HepG2 (cell line): ENCODE results near the gene RASIP1. TPM values are rescaled to one million over a fixed set of nuclear protein-coding genes. Genes with fewer than 3 reads are reported as not detected.

ENCODE experiments used
- ATAC-seq: fragments of 200-7000 bp; cut with Tn5 transposase; 3 replicates; pipeline ENCODE4 v1.9.1; 2020; ENCODE audit warnings: mild to moderate bottlenecking, moderate library complexity
- BruUV-seq: library from RNA; stranded (reverse); fragments of 400-500 nt; replicated peaks from 2 replicates; lab custom pipeline; 2021; lab: Mats Ljungman, UMichigan
- CTCF ChIA-PET: fragments of 300-600 bp; formaldehyde crosslinking; extraction: SDS; loops from one replicate; lab custom pipeline; 2021; ENCODE audit warnings: low total read pairs, inconsistent platforms, low intra/inter-chr PET ratio; lab: Yijun Ruan, JAX
- POLR2A ChIA-PET: fragments of 350-600 bp; sonication (Branson Sonifier 250); formaldehyde crosslinking; loops from one replicate; lab custom pipeline; 2020; ENCODE audit warnings: antibody characterized with exemption, inconsistent platforms; lab: Yijun Ruan, JAX
- DNase-seq: peaks from one replicate; pipeline ENCODE4 v3.0.0-alpha.2; 2015; ENCODE audit warnings: low spot score
- FAIRE-seq: peaks from 3 replicates; lab custom pipeline; 2011; peaks lifted over from hg19 to GRCh38; lab: Jason Lieb, UNC
- H2AFZ ChIP-seq: one replicate; pipeline ENCODE4 v1.6.1; 2011; ENCODE audit warnings: low read length, inconsistent platforms
- H3K27ac ChIP-seq: fragments of 300-600 bp; 3 replicates; pipeline ENCODE4 v1.8.0; 2011; ENCODE audit warnings: mixed run types, mild to moderate bottlenecking, mixed read lengths, low read length, inconsistent platforms; ENCODE audit not compliant: insufficient read depth; ENCODE audit errors: extremely low read length
- H3K27me3 ChIP-seq, 2 experiments: fragments of 200-600 bp in 1 of 2; 2 replicates in 1 of 2; 3 replicates in 1 of 2; pipeline versions ENCODE4 v1.6.0 to v1.8.0; 2011; ENCODE audit warnings: low read length in 2 of 2, mild to moderate bottlenecking in 2 of 2, moderate library complexity in 2 of 2, inconsistent platforms in 1 of 2; ENCODE audit not compliant: insufficient read depth in 2 of 2, control insufficient read depth in 1 of 2
- H3K36me3 ChIP-seq, 2 experiments: fragments of 200-600 bp in 1 of 2; replicated peaks in 1 of 2; 2 replicates in 1 of 2; 3 replicates in 1 of 2; pipeline versions ENCODE4 v1.5.1 to v1.8.0; 2011; ENCODE audit warnings: low read length in 2 of 2, inconsistent platforms in 1 of 2; ENCODE audit not compliant: insufficient read depth in 2 of 2, control insufficient read depth in 1 of 2
- H3K4me1 ChIP-seq: 2 replicates; pipeline ENCODE4 v1.5.1; 2012; ENCODE audit warnings: low read length, inconsistent platforms; ENCODE audit not compliant: insufficient read depth
- H3K4me2 ChIP-seq: 2 replicates; pipeline ENCODE4 v1.6.0; 2011; ENCODE audit warnings: low read depth, low read length, inconsistent platforms
- H3K4me3 ChIP-seq, 3 experiments: fragments of 200-600 bp in 1 of 3; sonication (generic), shearing (Covaris generic) in 1 of 3; replicated peaks in 1 of 3; 2 replicates each; pipeline ENCODE4 v1.5.1; 2011 to 2016; ENCODE audit warnings: low read length in 3 of 3, inconsistent platforms in 2 of 3, low read depth in 2 of 3, mild to moderate bottlenecking in 2 of 3, control low read depth in 1 of 3, mixed read lengths in 1 of 3; ENCODE audit not compliant: insufficient read depth in 1 of 3
- H3K79me2 ChIP-seq: one replicate; pipeline ENCODE4 v1.6.1; 2011; ENCODE audit warnings: low read length, inconsistent platforms; ENCODE audit not compliant: insufficient read depth
- H3K9ac ChIP-seq: 2 replicates; pipeline ENCODE4 v1.6.0; 2011; ENCODE audit warnings: mild to moderate bottlenecking, low read depth, low read length, inconsistent platforms; ENCODE audit not compliant: insufficient read depth
- H3K9me3 ChIP-seq: 2 replicates; pipeline ENCODE4 v1.5.1; 2012; ENCODE audit warnings: mild to moderate bottlenecking, low read length
- H4K20me1 ChIP-seq: 2 replicates; pipeline ENCODE4 v1.6.0; 2011; ENCODE audit warnings: inconsistent platforms, mild to moderate bottlenecking, low read length, moderate library complexity; ENCODE audit not compliant: insufficient read depth
- CAMTA2 ChIP-seq: sonication (generic); formaldehyde crosslinking; IDR thresholded peaks from 2 replicates; pipeline ENCODE4 v1.4.0; 2020; ENCODE audit warnings: mild to moderate bottlenecking, missing genetic modification reagents, borderline replicate concordance
- JARID2 ChIP-seq: sonication (generic); formaldehyde crosslinking; IDR thresholded peaks from 2 replicates; pipeline ENCODE4 v1.8.1; 2023; ENCODE audit warnings: missing genetic modification reagents, inconsistent platforms; ENCODE audit not compliant: insufficient replicate concordance
- PITX1 ChIP-seq: sonication (generic); formaldehyde crosslinking; IDR thresholded peaks from 2 replicates; pipeline ENCODE4 v1.5.1; 2020; ENCODE audit warnings: mild to moderate bottlenecking, missing genetic modification reagents
- RELA ChIP-seq: sonication (generic); formaldehyde crosslinking; IDR thresholded peaks from 2 replicates; pipeline ENCODE4 v1.4.0; 2020; ENCODE audit warnings: missing genetic modification reagents
- RFX3 ChIP-seq: IDR thresholded peaks from 2 replicates; pipeline ENCODE4 v1.6.1; 2016; ENCODE audit warnings: missing biosample characterization, missing genetic modification reagents
- RNF2 ChIP-seq: fragments of 450-650 bp; conservative IDR thresholded peaks from 2 replicates; pipeline ENCODE4 v1.6.1; 2016; ENCODE audit warnings: low read depth
- SPEN ChIP-seq: sonication (generic); formaldehyde crosslinking; IDR thresholded peaks from 2 replicates; pipeline ENCODE4 v1.5.1; 2020; ENCODE audit warnings: low read depth, mild to moderate bottlenecking, missing genetic modification reagents
- TP53 ChIP-seq: sonication (generic); formaldehyde crosslinking; conservative IDR thresholded peaks from 2 replicates; pipeline ENCODE4 v1.4.0; 2020; ENCODE audit warnings: missing genetic modification reagents
- ZNF136 ChIP-seq: sonication (generic); formaldehyde crosslinking; IDR thresholded peaks from 2 replicates; pipeline ENCODE4 v1.8.1; 2022; ENCODE audit warnings: low read depth, mild to moderate bottlenecking, moderate library complexity, missing genetic modification reagents
- ZNF317 ChIP-seq: sonication (generic); formaldehyde crosslinking; IDR thresholded peaks from 2 replicates; pipeline ENCODE4 v1.5.0; 2020; ENCODE audit warnings: mild to moderate bottlenecking, missing genetic modification reagents
- ZNF503 ChIP-seq: sonication (generic); formaldehyde crosslinking; IDR thresholded peaks from 2 replicates; pipeline ENCODE4 v1.4.0; 2020; ENCODE audit warnings: missing genetic modification reagents
- WGBS: methylation state at CpG from one replicate; pipeline ENCODE4 v1.1.6; 2017; ENCODE audit warnings: low lambda C conversion rate; 5-methylcytosine and 5-hydroxymethylcytosine counted together
- in situ Hi-C: cut with HindIII; loops from 2 replicates; pipeline ENCODE4 v1.10.0; 2017; ENCODE audit warnings: low pct_unique_long_range_greater_than_20kb; ENCODE audit not compliant: extremely low pct_ligation_motif_present
- intact Hi-C: fragments of 100-400 bp; cut with micrococcal nuclease; formaldehyde crosslinking; loops from one replicate; pipeline ENCODE4 v1.10.0; 2022; ENCODE audit not compliant: unreplicated experiment
- polyA plus RNA-seq, 8 experiments: library from polyadenylated mRNA; depleted of rRNA in 3 of 8; stranded (reverse) in 7 of 8; unstranded in 1 of 8; fragments of >200 nt; fragmentation: Illumina TruSeq in 4 of 8; extraction: Trizol in 4 of 8; gene quantifications; 2 replicates each; pipeline versions ENCODE4 v1.2.1 to v1.2.3, GENCODE V29; 2011 to 2016; ENCODE audit warnings: low read depth in 4 of 8, missing spikeins in 1 of 8, mixed read lengths in 1 of 8; ENCODE audit not compliant: insufficient read depth in 1 of 8
- total RNA-seq, 5 experiments: library from RNA; depleted of rRNA; stranded (reverse); fragments of >200 nt; fragmentation: Illumina TruSeq; extraction: Trizol; gene quantifications; 2 replicates each; pipeline ENCODE4 v1.2.3, GENCODE V29; 2016; ENCODE audit warnings: low read depth in 1 of 5
- TF ChIP-seq, protein P1 (sequence below): sonication (generic); formaldehyde crosslinking; IDR thresholded peaks from 2 replicates; pipeline ENCODE4 v1.4.0; 2020; ENCODE audit warnings: missing genetic modification reagents, mild to moderate bottlenecking, borderline replicate concordance

Gene RASIP1
- total and polyA plus RNA-seq, 2 of the 13 experiments (the other 11 are each of a cell fraction or from before 2014, with no cell fraction given), result 0.44 to 0.58 TPM

DNA sequence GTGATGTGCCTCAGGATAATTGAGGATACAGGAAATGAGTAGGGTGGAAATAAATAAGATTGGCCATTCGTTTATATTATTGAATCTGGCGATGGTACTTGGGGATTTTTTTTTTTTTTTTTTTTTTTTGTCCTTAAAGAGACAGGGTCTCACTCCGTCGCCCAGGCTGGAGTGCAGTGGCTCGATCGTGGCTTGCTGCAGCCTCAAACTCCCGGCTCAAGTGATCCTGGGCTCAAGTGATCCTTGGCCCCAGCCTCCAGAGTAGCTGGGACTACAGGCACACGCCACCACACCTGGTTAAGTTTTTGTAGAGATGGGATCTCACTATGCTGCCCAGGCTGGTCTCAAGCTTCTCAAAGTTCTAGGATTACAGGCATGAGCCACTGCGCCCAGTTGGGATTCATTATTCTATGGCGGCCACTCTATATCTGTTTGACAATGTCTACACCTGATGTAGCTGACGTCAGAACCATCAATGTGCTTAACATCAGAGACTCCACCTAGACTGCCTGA, 18.2 kb downstream of the RASIP1 start (continued):
- TF ChIP-seq, protein P1, sequence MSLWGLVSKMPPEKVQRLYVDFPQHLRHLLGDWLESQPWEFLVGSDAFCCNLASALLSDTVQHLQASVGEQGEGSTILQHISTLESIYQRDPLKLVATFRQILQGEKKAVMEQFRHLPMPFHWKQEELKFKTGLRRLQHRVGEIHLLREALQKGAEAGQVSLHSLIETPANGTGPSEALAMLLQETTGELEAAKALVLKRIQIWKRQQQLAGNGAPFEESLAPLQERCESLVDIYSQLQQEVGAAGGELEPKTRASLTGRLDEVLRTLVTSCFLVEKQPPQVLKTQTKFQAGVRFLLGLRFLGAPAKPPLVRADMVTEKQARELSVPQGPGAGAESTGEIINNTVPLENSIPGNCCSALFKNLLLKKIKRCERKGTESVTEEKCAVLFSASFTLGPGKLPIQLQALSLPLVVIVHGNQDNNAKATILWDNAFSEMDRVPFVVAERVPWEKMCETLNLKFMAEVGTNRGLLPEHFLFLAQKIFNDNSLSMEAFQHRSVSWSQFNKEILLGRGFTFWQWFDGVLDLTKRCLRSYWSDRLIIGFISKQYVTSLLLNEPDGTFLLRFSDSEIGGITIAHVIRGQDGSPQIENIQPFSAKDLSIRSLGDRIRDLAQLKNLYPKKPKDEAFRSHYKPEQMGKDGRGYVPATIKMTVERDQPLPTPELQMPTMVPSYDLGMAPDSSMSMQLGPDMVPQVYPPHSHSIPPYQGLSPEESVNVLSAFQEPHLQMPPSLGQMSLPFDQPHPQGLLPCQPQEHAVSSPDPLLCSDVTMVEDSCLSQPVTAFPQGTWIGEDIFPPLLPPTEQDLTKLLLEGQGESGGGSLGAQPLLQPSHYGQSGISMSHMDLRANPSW (CRISPR knock-in tag), result no peak
- TF ChIP-seq, all 625 proteins: peak for 0

DNA sequence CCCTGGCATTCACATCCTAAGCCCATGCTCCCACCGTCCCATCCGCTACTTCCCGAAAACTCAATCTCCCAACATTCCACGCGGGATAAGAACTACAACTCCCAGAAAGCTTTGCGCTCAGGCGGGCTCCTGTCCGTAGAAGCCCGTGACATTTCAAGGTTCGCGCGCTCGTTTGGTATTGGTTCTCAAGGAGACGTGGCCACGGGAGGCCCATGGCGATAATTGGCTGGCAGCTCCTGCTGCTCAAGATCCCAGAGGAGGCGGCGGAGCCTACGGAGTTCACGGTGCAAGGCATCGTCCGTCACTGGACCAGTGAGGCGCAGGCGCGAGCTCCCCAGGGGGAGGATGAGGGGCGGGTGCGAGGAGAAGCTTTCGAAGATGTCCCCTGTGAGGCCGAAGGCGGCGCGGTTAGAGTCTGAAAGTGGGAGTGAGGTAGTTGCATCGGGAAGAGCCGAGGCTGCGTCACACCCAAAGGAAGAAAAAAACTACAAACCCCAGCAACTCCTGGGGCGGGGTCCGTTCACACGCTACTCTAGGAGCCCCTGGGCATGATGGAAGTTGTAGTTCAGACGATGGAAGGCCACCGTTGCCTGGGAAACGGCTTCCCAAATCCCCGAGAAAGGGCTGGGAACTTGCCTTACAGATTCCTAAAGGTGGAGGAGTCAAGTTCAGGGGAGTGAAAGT, 19.7 kb downstream of the RASIP1 start:
- in situ Hi-C loops (no loop called here), intact Hi-C loops (no loop called here)
- peak; percentile 98 for DNase-seq
- peak overlapping the region; percentile 22 for H2AFZ ChIP-seq
- H3K27me3 ChIP-seq, result no peaks in the 10 kb centered on the region; a peak in 1 of 5 replicates
- peaks cover 61% of the 10 kb centered on the region for H3K4me1 ChIP-seq
- peak overlapping the region; percentile 68 to 85 (median 76); a peak in 5 of 6 replicates for H3K4me3 ChIP-seq
- ChIA-PET CTCF (no interaction called here), POLR2A (interaction anchor here (0.7 to 1.4 kb wide), 10 partner anchors 9 to 151 kb away, joined by 3 to 13 read pairs (median 5); partner anchors contain the start of genes CA11, FUT2, PPP1R15A and RPL18)
- peak overlapping the region; percentile 81 for H3K9ac ChIP-seq
- FAIRE-seq, result peak; percentile 99
- H3K79me2 ChIP-seq, result no peaks in the 10 kb centered on the region
- no TSS peak for BruUV-seq
- peak overlapping the region; percentile 74 for H3K27ac ChIP-seq
- no peaks in the 10 kb centered on the region for H4K20me1 ChIP-seq
- H3K4me2 ChIP-seq, result peak overlapping the region; percentile 99
- no peaks in the 10 kb centered on the region for H3K36me3 ChIP-seq
- H3K9me3 ChIP-seq, result no peaks in the 10 kb centered on the region
- under 1% methylated on average over 29 of the region's 42 CpGs for WGBS
- ATAC-seq, result peak; percentile 83
- TF ChIP-seq ZNF136 (CRISPR knock-in tag) (0 out of 2 replicates have a peak, but pooled peaks have one; percentile 59), RFX3 (peak; percentile 74), SPEN (CRISPR knock-in tag) (0 out of 2 replicates have a peak, but pooled peaks have one; percentile 13), ZNF317 (CRISPR knock-in tag) (no peak), TP53 (CRISPR knock-in tag) (no peak), ZNF503 (CRISPR knock-in tag) (no peak), RNF2 (no peak), CAMTA2 (no peak), JARID2 (CRISPR knock-in tag) (no peak), PITX1 (CRISPR knock-in tag) (0 out of 2 replicates have a peak, but pooled peaks have one; percentile 27), RELA (CRISPR knock-in tag) (no peak)
